Endothelial cell of umbilical vein (primary cell): ENCODE results near the gene PIBF1. TPM values are rescaled to one million over a fixed set of nuclear protein-coding genes. Genes with fewer than 3 reads are reported as not detected.

Experiments
- BruUV-seq: library from RNA; stranded (reverse); fragments of 400-500 nt; replicated peaks from 2 replicates; lab custom pipeline; 2021; lab: Mats Ljungman, UMichigan
- CTCF ChIA-PET: fragments of 300-600, 350-600 bp; sonication (Branson Sonifier 250); formaldehyde crosslinking; loops from one replicate; lab custom pipeline; 2021; ENCODE audit warnings: antibody characterized with exemption, inconsistent platforms; lab: Charles Lee
- POLR2A ChIA-PET: fragments of 300-600, 350-600 bp; sonication (Branson Sonifier 250); formaldehyde crosslinking; loops from one replicate; lab custom pipeline; 2021; ENCODE audit warnings: antibody characterized with exemption, inconsistent platforms; lab: Charles Lee
- DNase-seq: peaks from one replicate; pipeline ENCODE4 v3.0.0-alpha.2; 2011; ENCODE audit warnings: low read depth, low spot score
- FAIRE-seq: peaks from 2 replicates; lab custom pipeline; 2011; peaks lifted over from hg19 to GRCh38; lab: Jason Lieb, UNC
- H2AFZ ChIP-seq: 2 replicates; pipeline ENCODE4 v1.6.0; 2012; ENCODE audit warnings: low read depth, low read length, control low read depth, inconsistent platforms
- H3K27ac ChIP-seq: 2 replicates; pipeline ENCODE4 v1.5.1; 2011; ENCODE audit warnings: low read depth, mild to moderate bottlenecking, control low read depth, low read length, moderate library complexity; ENCODE audit not compliant: insufficient read depth
- H3K27me3 ChIP-seq, 2 experiments: 2 replicates each; pipeline versions ENCODE4 v1.6.0 to v1.6.1; 2011; ENCODE audit warnings: low read length in 2 of 2, mixed read lengths in 1 of 2; ENCODE audit not compliant: control insufficient read depth in 2 of 2, insufficient read depth in 2 of 2
- H3K36me3 ChIP-seq, 2 experiments: 2 replicates in 1 of 2; 3 replicates in 1 of 2; pipeline ENCODE4 v1.5.1; 2011; ENCODE audit warnings: low read length in 2 of 2, mild to moderate bottlenecking in 1 of 2, moderate library complexity in 1 of 2; ENCODE audit not compliant: control insufficient read depth in 2 of 2, insufficient read depth in 2 of 2; ENCODE audit errors: extremely low read depth in 1 of 2
- H3K4me1 ChIP-seq: 3 replicates; pipeline ENCODE4 v1.5.1; 2011; ENCODE audit warnings: mild to moderate bottlenecking, low read length; ENCODE audit not compliant: control insufficient read depth, insufficient read depth; ENCODE audit errors: extremely low read depth
- H3K4me2 ChIP-seq: 2 replicates; pipeline ENCODE4 v1.6.1; 2011; ENCODE audit warnings: low read length, control low read depth, mixed read lengths; ENCODE audit not compliant: insufficient read depth
- H3K4me3 ChIP-seq, 3 experiments: fragments of 200-600 bp in 1 of 3; sonication (generic), shearing (Covaris generic) in 1 of 3; replicated peaks in 1 of 3; 2 replicates each; pipeline ENCODE4 v1.5.1; 2011 to 2016; ENCODE audit warnings: control low read depth in 3 of 3, low read length in 3 of 3, mild to moderate bottlenecking in 2 of 3, inconsistent platforms in 1 of 3, low read depth in 1 of 3, moderate library complexity in 1 of 3; ENCODE audit not compliant: insufficient read depth in 1 of 3
- H3K79me2 ChIP-seq: 2 replicates; pipeline ENCODE4 v1.6.0; 2012; ENCODE audit warnings: low read length, inconsistent platforms; ENCODE audit not compliant: control insufficient read depth, insufficient read depth
- H3K9ac ChIP-seq: replicated peaks from 2 replicates; pipeline ENCODE3; 2011; ENCODE audit warnings: low read length, control low read depth; ENCODE audit not compliant: insufficient read depth; ENCODE audit errors: extremely low read depth
- H3K9me1 ChIP-seq: replicated peaks from 3 replicates; pipeline ENCODE4 v1.6.0; 2011; ENCODE audit warnings: mild to moderate bottlenecking, low read length; ENCODE audit not compliant: control insufficient read depth, insufficient read depth; ENCODE audit errors: extremely low read depth
- H3K9me3 ChIP-seq: replicated peaks from 2 replicates; pipeline ENCODE4 v1.5.1; 2012; ENCODE audit warnings: low read length, inconsistent platforms; ENCODE audit not compliant: control insufficient read depth, insufficient read depth
- H4K20me1 ChIP-seq: replicated peaks from 2 replicates; pipeline ENCODE3; 2011; ENCODE audit warnings: mild to moderate bottlenecking, low read length; ENCODE audit not compliant: control insufficient read depth, insufficient read depth; ENCODE audit errors: extremely low read depth
- CTCF ChIP-seq, 2 donors: IDR thresholded peaks; 1 replicate in 1 of 2; 2 replicates in 1 of 2; pipeline ENCODE4 v1.5.1; 2011; ENCODE audit warnings: low read length in 2 of 2, mild to moderate bottlenecking in 2 of 2, moderate library complexity in 2 of 2, control low read depth in 1 of 2, inconsistent platforms in 1 of 2, low read depth in 1 of 2; ENCODE audit not compliant: insufficient read depth in 1 of 2; ENCODE audit errors: extremely low read depth in 1 of 2
- EZH2 ChIP-seq: IDR thresholded peaks from 2 replicates; pipeline ENCODE4 v1.6.1; 2012; ENCODE audit warnings: borderline replicate concordance, low read depth, mild to moderate bottlenecking, moderate library complexity, low read length, inconsistent platforms; ENCODE audit not compliant: severe bottlenecking
- FOS ChIP-seq: IDR thresholded peaks from 2 replicates; pipeline ENCODE4 v1.6.1; 2011; ENCODE audit warnings: mild to moderate bottlenecking, low read length, moderate library complexity, borderline replicate concordance; ENCODE audit not compliant: insufficient read depth
- GATA2 ChIP-seq: IDR thresholded peaks from 2 replicates; pipeline ENCODE4 v1.7.0; 2011; ENCODE audit warnings: low read depth, mild to moderate bottlenecking, moderate library complexity, mixed read lengths, low read length; ENCODE audit not compliant: insufficient read length, insufficient read depth
- JUN ChIP-seq: IDR thresholded peaks from 2 replicates; pipeline ENCODE4 v1.6.1; 2011; ENCODE audit warnings: borderline replicate concordance, low read depth; ENCODE audit not compliant: insufficient read length, insufficient read depth
- MAX ChIP-seq: IDR thresholded peaks from 2 replicates; pipeline ENCODE4 v1.6.1; 2011; ENCODE audit not compliant: insufficient read depth, insufficient read length
- MYC ChIP-seq: IDR thresholded peaks from one replicate; pipeline ENCODE4 v1.6.1; 2011; ENCODE audit warnings: mild to moderate bottlenecking, low read depth, low read length
- POLR2A ChIP-seq: IDR thresholded peaks from 2 replicates; pipeline ENCODE4 v1.6.1; 2012; ENCODE audit warnings: low read depth, mild to moderate bottlenecking, control low read depth, low read length
- POLR2AphosphoS5 ChIP-seq: IDR thresholded peaks from 2 replicates; pipeline ENCODE4 v1.6.1; 2012; ENCODE audit warnings: low read depth, mild to moderate bottlenecking, control low read depth, low read length, moderate library complexity; ENCODE audit not compliant: insufficient read depth
- dilution Hi-C: fragments of 300-500 bp; cut with MboI; formaldehyde crosslinking; loops from one replicate; pipeline ENCODE4 v1.15.0; 2019; ENCODE audit warnings: low sequenced_read_pairs; ENCODE audit not compliant: extremely low pct_ligation_motif_present
- intact Hi-C: fragments of 100-400 bp; cut with micrococcal nuclease; formaldehyde crosslinking; loops from one replicate; pipeline ENCODE4 v1.10.0; 2022
- polyA plus RNA-seq, 4 experiments: library from polyadenylated mRNA; depleted of rRNA in 3 of 4; stranded (reverse) in 3 of 4; unstranded in 1 of 4; fragments of >200 nt; gene quantifications; 2 replicates each; pipeline versions ENCODE4 v1.2.1 to v1.2.3, GENCODE V29; 2011 to 2012; ENCODE audit warnings: missing spikeins in 1 of 4
- total RNA-seq: library from RNA; stranded (reverse); gene quantifications from 2 replicates; pipeline ENCODE4 v1.2.3, GENCODE V29; 2021

Gene PIBF1
- total and polyA plus RNA-seq, 2 donors (not counting 3 experiments of a cell fraction or from before 2014, with no cell fraction given) = 1.4 to 18.4 TPM

- ChIA-PET CTCF (interaction anchor here (0.7 kb wide), 1 partner anchor 19 kb away, joined by 3 read pairs; no protein-coding TSS in a partner anchor), POLR2A (no interaction called here)
- dilution Hi-C loops = no loop called here
- Histone ChIP-seq H3K9ac (no peak overlapping the region), H3K9me1 (no peaks in the 10 kb centered on the region), H3K27me3 (no peaks in the 10 kb centered on the region), H3K4me1 (no peaks in the 10 kb centered on the region), H4K20me1 (no peaks in the 10 kb centered on the region), H3K36me3 (no peaks in the 10 kb centered on the region), H3K4me2 (no peak overlapping the region), H3K9me3 (no peaks in the 10 kb centered on the region), H3K79me2 (no peaks in the 10 kb centered on the region), H3K27ac (no peak overlapping the region), H3K4me3 (no peak overlapping the region), H2AFZ (no peak overlapping the region)
- intact Hi-C loops = no loop called here
- FAIRE-seq (no peak), DNase-seq (no peak)
- no TSS peak for BruUV-seq
- TF ChIP-seq MAX (no peak), MYC (no peak), JUN (no peak), CTCF (IDR thresholded peaks at IDR 0.05; ENCODE audit: extremely low read depth in 1 of 2, insufficient read depth in 1 of 2, low read depth in 1 of 2, low read length in 2 of 2) (no peak), FOS (no peak), POLR2A (no peak), POLR2AphosphoS5 (no peak), EZH2 (no peak), GATA2 (no peak)
These were observed 130.0 kb downstream of the PIBF1 start for GRCh38 chr13:72911981-72912380.
